Measurements from ENCODE around the gene NDUFV1. TPM values are rescaled to one million over a fixed set of nuclear protein-coding genes. Genes with fewer than 3 reads are reported as not detected.

NDUFV1 gene
- total and polyA plus RNA-seq, 4 donors, result 83.6 to 172 (median 163) TPM

DNA sequence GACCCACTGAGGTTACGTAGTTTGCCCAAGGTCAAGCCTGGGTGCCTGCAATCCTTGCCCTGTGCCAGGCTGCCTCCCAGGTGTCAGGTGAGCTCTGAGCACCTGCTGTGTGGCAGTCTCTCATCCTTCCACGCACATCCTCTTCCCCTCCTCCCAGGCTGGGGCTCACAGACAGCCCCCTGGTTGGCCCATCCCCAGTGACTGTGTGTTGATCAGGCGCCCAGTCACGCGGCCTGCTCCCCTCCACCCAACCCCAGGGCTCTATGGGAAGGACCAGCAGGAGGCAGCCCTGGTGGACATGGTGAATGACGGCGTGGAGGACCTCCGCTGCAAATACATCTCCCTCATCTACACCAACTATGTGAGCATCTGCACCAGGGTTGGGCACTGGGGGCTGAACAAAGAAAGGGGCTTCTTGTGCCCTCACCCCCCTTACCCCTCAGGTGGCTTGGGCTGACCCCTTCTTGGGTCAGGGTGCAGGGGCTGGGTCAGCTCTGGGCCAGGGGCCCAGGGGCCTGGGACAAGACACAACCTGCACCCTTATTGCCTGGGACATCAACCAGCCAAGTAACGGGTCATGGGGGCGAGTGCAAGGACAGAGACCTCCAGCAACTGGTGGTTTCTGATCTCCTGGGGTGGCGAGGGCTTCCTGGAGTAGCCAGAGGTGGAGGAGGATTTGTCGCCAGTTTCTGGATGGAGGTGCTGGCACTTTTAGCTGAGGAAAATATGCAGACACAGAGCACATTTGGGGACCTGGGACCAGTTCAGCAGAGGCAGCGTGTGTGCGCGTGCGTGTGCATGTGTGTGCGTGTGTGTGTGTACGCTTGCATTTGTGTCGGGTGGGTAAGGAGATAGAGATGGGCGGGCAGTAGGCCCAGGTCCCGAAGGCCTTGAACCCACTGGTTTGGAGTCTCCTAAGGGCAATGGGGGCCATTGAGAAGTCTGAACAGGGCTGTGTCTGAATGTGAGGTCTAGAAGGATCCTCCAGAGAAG is 21.6 kb upstream of the NDUFV1 start (continued):
- TF ChIP-seq, protein P1, sequence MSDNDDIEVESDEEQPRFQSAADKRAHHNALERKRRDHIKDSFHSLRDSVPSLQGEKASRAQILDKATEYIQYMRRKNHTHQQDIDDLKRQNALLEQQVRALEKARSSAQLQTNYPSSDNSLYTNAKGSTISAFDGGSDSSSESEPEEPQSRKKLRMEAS (IDR thresholded peaks at IDR 0.05), result no peak

GRCh38 chr11:67585911-67586310 is 20.8 kb upstream of the NDUFV1 start:
- 85% methylated on average over 4 of the region's 4 CpGs for WGBS
- H3K9me3 ChIP-seq (ENCODE audit: control insufficient read depth in 4 of 4, low read length in 3 of 4), result no peaks in the 10 kb centered on the region
- no peaks in the 10 kb centered on the region for H3K27me3 ChIP-seq (ENCODE audit: control insufficient read depth in 4 of 4, insufficient read depth in 4 of 4, low read length in 3 of 4)
- no peak overlapping the region for H3K9ac ChIP-seq (ENCODE audit: low read depth in 1 of 2, low read length in 2 of 2)
- no peak overlapping the region for H3K27ac ChIP-seq (ENCODE audit: low read depth in 1 of 2, low read length in 2 of 2)
- no peaks in the 10 kb centered on the region for H3K36me3 ChIP-seq (ENCODE audit: control insufficient read depth in 4 of 4, insufficient read depth in 3 of 4, low read depth in 1 of 4, low read length in 3 of 4)
- TF ChIP-seq, protein P1 (IDR thresholded peaks at IDR 0.05), result no peak
- TF ChIP-seq JUND (IDR thresholded peaks at IDR 0.05) (no peak), NR2F2 (IDR thresholded peaks at IDR 0.05) (no peak)
- DNase-seq (ENCODE audit: low spot score), result no peak
- H3K4me3 ChIP-seq (ENCODE audit: low read depth in 1 of 3, low read length in 3 of 3), result no peak overlapping the region
- H3K4me1 ChIP-seq (ENCODE audit: control insufficient read depth in 4 of 4, insufficient read depth in 4 of 4, low read length in 3 of 4), result peaks cover 4 to 14% (median 6%) of the 10 kb centered on the region in 4 donors

- Histone ChIP-seq H3K9ac (ENCODE audit: low read depth in 1 of 2, low read length in 2 of 2) (no peak overlapping the region), H3K36me3 (ENCODE audit: control insufficient read depth in 4 of 4, insufficient read depth in 3 of 4, low read depth in 1 of 4, low read length in 3 of 4) (no peaks in the 10 kb centered on the region), H3K4me3 (ENCODE audit: low read depth in 1 of 3, low read length in 3 of 3) (no peak overlapping the region), H3K4me1 (ENCODE audit: control insufficient read depth in 4 of 4, insufficient read depth in 4 of 4, low read length in 3 of 4) (peaks cover 0 to 9% (median 4%) of the 10 kb centered on the region in 4 donors), H3K27me3 (ENCODE audit: control insufficient read depth in 4 of 4, insufficient read depth in 4 of 4, low read length in 3 of 4) (no peaks in the 10 kb centered on the region), H3K27ac (ENCODE audit: low read depth in 1 of 2, low read length in 2 of 2) (no peak overlapping the region), H3K9me3 (ENCODE audit: control insufficient read depth in 4 of 4, low read length in 3 of 4) (no peaks in the 10 kb centered on the region)
- WGBS, result 85% methylated on average over 5 of the region's 5 CpGs
- TF ChIP-seq RAD21 (IDR thresholded peaks at IDR 0.05) (no peak), YY1 (IDR thresholded peaks at IDR 0.05) (no peak), ZBTB33 (IDR thresholded peaks at IDR 0.05) (no peak)
- DNase-seq (ENCODE audit: low spot score), result no peak
Measured at GRCh38 chr11:67586568-67587250, 20.0 kb upstream of the NDUFV1 start.

DNA sequence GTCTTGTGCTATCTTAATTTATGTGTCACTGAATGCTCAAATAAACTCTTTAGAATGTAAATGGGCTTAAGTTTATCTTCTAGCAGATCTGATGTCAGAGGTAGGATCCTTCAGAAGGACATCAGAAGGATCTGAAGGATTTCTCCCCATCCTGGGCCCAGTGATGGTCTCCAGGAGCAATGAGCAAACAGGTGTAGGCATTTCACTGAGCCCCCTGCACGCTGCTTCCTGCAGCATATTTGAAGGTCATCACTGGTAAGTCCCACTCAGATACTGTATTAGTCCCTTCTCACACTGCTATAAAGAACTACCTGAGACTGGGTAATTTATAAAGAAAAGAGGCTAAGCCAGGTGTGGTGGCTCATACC is 18.6 kb upstream of the NDUFV1 start:
- 95% methylated on average over 1 of the region's 1 CpG for WGBS
- TF ChIP-seq TAF1 (conservative IDR thresholded peaks at IDR 0.05) (no peak), RAD21 (IDR thresholded peaks at IDR 0.05) (no peak), RXRA (IDR thresholded peaks at IDR 0.05) (no peak), ZBTB33 (IDR thresholded peaks at IDR 0.05) (no peak), EGR1 (IDR thresholded peaks at IDR 0.05; ENCODE audit: low read depth in 2 of 2) (no peak), SP1 (IDR thresholded peaks at IDR 0.05) (no peak)
- TF ChIP-seq, protein P2, sequence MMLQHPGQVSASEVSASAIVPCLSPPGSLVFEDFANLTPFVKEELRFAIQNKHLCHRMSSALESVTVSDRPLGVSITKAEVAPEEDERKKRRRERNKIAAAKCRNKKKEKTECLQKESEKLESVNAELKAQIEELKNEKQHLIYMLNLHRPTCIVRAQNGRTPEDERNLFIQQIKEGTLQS (IDR thresholded peaks at IDR 0.05), result no peak
- TF ChIP-seq, protein P3, sequence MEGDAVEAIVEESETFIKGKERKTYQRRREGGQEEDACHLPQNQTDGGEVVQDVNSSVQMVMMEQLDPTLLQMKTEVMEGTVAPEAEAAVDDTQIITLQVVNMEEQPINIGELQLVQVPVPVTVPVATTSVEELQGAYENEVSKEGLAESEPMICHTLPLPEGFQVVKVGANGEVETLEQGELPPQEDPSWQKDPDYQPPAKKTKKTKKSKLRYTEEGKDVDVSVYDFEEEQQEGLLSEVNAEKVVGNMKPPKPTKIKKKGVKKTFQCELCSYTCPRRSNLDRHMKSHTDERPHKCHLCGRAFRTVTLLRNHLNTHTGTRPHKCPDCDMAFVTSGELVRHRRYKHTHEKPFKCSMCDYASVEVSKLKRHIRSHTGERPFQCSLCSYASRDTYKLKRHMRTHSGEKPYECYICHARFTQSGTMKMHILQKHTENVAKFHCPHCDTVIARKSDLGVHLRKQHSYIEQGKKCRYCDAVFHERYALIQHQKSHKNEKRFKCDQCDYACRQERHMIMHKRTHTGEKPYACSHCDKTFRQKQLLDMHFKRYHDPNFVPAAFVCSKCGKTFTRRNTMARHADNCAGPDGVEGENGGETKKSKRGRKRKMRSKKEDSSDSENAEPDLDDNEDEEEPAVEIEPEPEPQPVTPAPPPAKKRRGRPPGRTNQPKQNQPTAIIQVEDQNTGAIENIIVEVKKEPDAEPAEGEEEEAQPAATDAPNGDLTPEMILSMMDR (IDR thresholded peaks at IDR 0.05; ENCODE audit: low read depth, low read length, missing input control), result no peak

More for the DNA sequence above, 18.6 kb upstream of the NDUFV1 start:
- Histone ChIP-seq H3K36me3 (ENCODE audit: control insufficient read depth in 4 of 4, insufficient read depth in 3 of 4, low read depth in 1 of 4, low read length in 3 of 4) (no peaks in the 10 kb centered on the region), H3K27ac (ENCODE audit: low read depth in 1 of 2, low read length in 2 of 2) (no peak overlapping the region), H3K9ac (ENCODE audit: low read depth in 1 of 2, low read length in 2 of 2) (no peak overlapping the region), H3K4me1 (ENCODE audit: control insufficient read depth in 4 of 4, insufficient read depth in 4 of 4, low read length in 3 of 4) (peaks cover 0 to 3% (median 0%) of the 10 kb centered on the region in 4 donors), H3K9me3 (ENCODE audit: control insufficient read depth in 4 of 4, low read length in 3 of 4) (no peaks in the 10 kb centered on the region), H3K27me3 (ENCODE audit: control insufficient read depth in 4 of 4, insufficient read depth in 4 of 4, low read length in 3 of 4) (no peaks in the 10 kb centered on the region), H3K4me3 (ENCODE audit: low read depth in 1 of 3, low read length in 3 of 3) (no peak overlapping the region)
- DNase-seq (ENCODE audit: low spot score), result no peak

Measured in liver (tissue), 9 donors.